Neuronal stem cell (in vitro differentiated cells): Measurements from ENCODE around the gene KRTAP19-5. TPM values are rescaled to one million over a fixed set of nuclear protein-coding genes. Genes with fewer than 3 reads are reported as not detected.

Experiments used
- DNase-seq: peaks from one replicate; pipeline ENCODE4 v3.0.0-alpha.2; 2013; ENCODE audit warnings: low spot score
- H2AFZ ChIP-seq: one replicate; pipeline ENCODE4 v1.6.1; 2013; ENCODE audit warnings: mild to moderate bottlenecking, low read length, inconsistent platforms
- H2AK5ac ChIP-seq: 2 replicates; pipeline ENCODE4 v1.6.1; 2013; ENCODE audit warnings: low read depth, mild to moderate bottlenecking, inconsistent platforms, low read length, moderate library complexity, mixed read lengths
- H2BK120ac ChIP-seq: 2 replicates; pipeline ENCODE4 v1.6.1; 2013; ENCODE audit warnings: low read depth, mild to moderate bottlenecking, inconsistent platforms, low read length, moderate library complexity, mixed read lengths
- H2BK12ac ChIP-seq: one replicate; pipeline ENCODE4 v1.6.1; 2013; ENCODE audit warnings: low read length, inconsistent platforms
- H2BK15ac ChIP-seq: 2 replicates; pipeline ENCODE4 v1.6.1; 2013; ENCODE audit warnings: mild to moderate bottlenecking, low read length, inconsistent platforms, mixed read lengths
- H2BK5ac ChIP-seq: one replicate; pipeline ENCODE4 v1.6.1; 2013; ENCODE audit warnings: inconsistent platforms, mild to moderate bottlenecking, low read length, moderate library complexity
- H3K14ac ChIP-seq: one replicate; pipeline ENCODE4 v1.6.1; 2013; ENCODE audit warnings: low read length, inconsistent platforms
- H3K18ac ChIP-seq: 2 replicates; pipeline ENCODE4 v1.6.1; 2013; ENCODE audit warnings: low read length, inconsistent platforms
- H3K23ac ChIP-seq: 2 replicates; pipeline ENCODE4 v1.6.1; 2013; ENCODE audit warnings: low read depth, mild to moderate bottlenecking, mixed read lengths, low read length, inconsistent platforms; ENCODE audit not compliant: poor library complexity
- H3K27ac ChIP-seq: replicated peaks from 3 replicates; pipeline ENCODE4 v1.5.1; 2013; ENCODE audit warnings: low read length, inconsistent platforms
- H3K27me3 ChIP-seq, 3 experiments: 2 replicates each; pipeline ENCODE4 v1.6.1; 2013; ENCODE audit warnings: low read length in 3 of 3, mild to moderate bottlenecking in 2 of 3, inconsistent platforms in 1 of 3, low read depth in 1 of 3, mixed read lengths in 1 of 3, moderate library complexity in 1 of 3; ENCODE audit not compliant: control insufficient read depth in 3 of 3, insufficient read depth in 3 of 3
- H3K36me3 ChIP-seq, 2 donors: replicated peaks in 1 of 2; 2 replicates each; pipeline ENCODE4 v1.6.1; 2013; ENCODE audit warnings: low read length in 2 of 2; ENCODE audit not compliant: control insufficient read depth in 2 of 2, insufficient read depth in 2 of 2
- H3K4ac ChIP-seq: 2 replicates; pipeline ENCODE4 v1.6.1; 2013; ENCODE audit warnings: inconsistent platforms, mild to moderate bottlenecking, low read length, moderate library complexity
- H3K4me1 ChIP-seq, 2 donors: 1 replicate in 1 of 2; 2 replicates in 1 of 2; pipeline ENCODE4 v1.6.1; 2013; ENCODE audit warnings: low read length in 2 of 2, low read depth in 1 of 2; ENCODE audit not compliant: control insufficient read depth in 2 of 2, insufficient read depth in 1 of 2
- H3K4me2 ChIP-seq: one replicate; pipeline ENCODE4 v1.6.1; 2013; ENCODE audit warnings: mild to moderate bottlenecking, low read length, inconsistent platforms; ENCODE audit not compliant: insufficient read depth, poor library complexity, severe bottlenecking
- H3K4me3 ChIP-seq, 2 donors: 2 replicates each; pipeline ENCODE4 v1.5.1; 2013; ENCODE audit warnings: low read length in 2 of 2, mild to moderate bottlenecking in 2 of 2, inconsistent platforms in 1 of 2, moderate library complexity in 1 of 2
- H3K79me1 ChIP-seq: one replicate; pipeline ENCODE4 v1.6.1; 2013; ENCODE audit warnings: low read depth, mild to moderate bottlenecking, inconsistent platforms, low read length, moderate library complexity
- H3K9ac ChIP-seq: one replicate; pipeline ENCODE4 v1.6.1; 2013; ENCODE audit warnings: mild to moderate bottlenecking, low read depth, low read length, inconsistent platforms; ENCODE audit not compliant: poor library complexity
- H3K9me3 ChIP-seq, 2 donors: replicated peaks in 1 of 2; 2 replicates each; pipeline versions ENCODE3 to v1.6.1; 2013; ENCODE audit warnings: low read length in 2 of 2, mild to moderate bottlenecking in 2 of 2, inconsistent platforms in 1 of 2, low read depth in 1 of 2, mixed read lengths in 1 of 2, moderate library complexity in 1 of 2; ENCODE audit not compliant: control insufficient read depth in 2 of 2, insufficient read depth in 1 of 2
- H4K8ac ChIP-seq: one replicate; pipeline ENCODE4 v1.6.1; 2013; ENCODE audit warnings: low read depth, mild to moderate bottlenecking, inconsistent platforms, low read length, moderate library complexity
- H4K91ac ChIP-seq: one replicate; pipeline ENCODE4 v1.6.1; 2013; ENCODE audit warnings: low read length, low read depth, mild to moderate bottlenecking, inconsistent platforms; ENCODE audit not compliant: poor library complexity
- WGBS, 2 donors: extraction: QIAGEN DNeasy Blood & Tissue Kit; methylation state at CpG; one replicate each; pipeline ENCODE4 v1.1.7; 2013; ENCODE audit warnings: missing lambda C conversion rate in 2 of 2, mixed read lengths in 1 of 2; ENCODE audit not compliant: insufficient read length in 2 of 2, insufficient replicate concordance in 1 of 2; ENCODE audit errors: extremely low coverage in 2 of 2; 5-methylcytosine and 5-hydroxymethylcytosine counted together
- polyA plus RNA-seq, 2 experiments: library from polyadenylated mRNA; stranded (reverse); fragments of 200-250 nt; gene quantifications; one replicate each; pipeline ENCODE4 v1.2.3, GENCODE V29; 2013

Gene KRTAP19-5
- polyA plus RNA-seq (2013, experiment 1 of 2) = not detected
- not detected for polyA plus RNA-seq (2013, experiment 2 of 2)

GRCh38 chr21:30502041-30502440, at the start of gene KRTAP19-5:
Gene KRTAP19-5, minus strand, starts transcription at chr21:30502141. Its CDS starts 51 bp downstream, at chr21:30502090.
- no CpG with 5 or more reads among the region's 6 CpGs for WGBS, 2 donors
- no peak within 1 kb of the TSS for H2BK5ac ChIP-seq

GRCh38 chr21:30541764-30542163, 39.8 kb upstream of the KRTAP19-5 start, which contains the start of gene KRTAP19-6:
Gene KRTAP19-6, minus strand, starts transcription at chr21:30541864. Its CDS starts 31 bp downstream, at chr21:30541833.
- no peak within 1 kb of the TSS for H3K27ac ChIP-seq
- H2BK12ac ChIP-seq = no peak within 1 kb of the TSS
- no peak within 1 kb of the TSS for H4K8ac ChIP-seq
- no peaks in the 10 kb centered on the region for H3K4me1 ChIP-seq
- H2BK15ac ChIP-seq = no peak within 1 kb of the TSS
- no peak within 1 kb of the TSS for H3K4me2 ChIP-seq
- no peak within 1 kb of the TSS for H4K91ac ChIP-seq
- no peaks in the 10 kb centered on the region for H3K9me3 ChIP-seq
- H3K9ac ChIP-seq = no peak within 1 kb of the TSS
- no peak within 1 kb of the TSS for H3K18ac ChIP-seq
- no peaks in the 10 kb centered on the region for H3K27me3 ChIP-seq
- H3K14ac ChIP-seq = no peak within 1 kb of the TSS
- H3K4me3 ChIP-seq = no peak within 1 kb of the TSS
- H2BK5ac ChIP-seq = no peak within 1 kb of the TSS
- DNase-seq = no peak
- no peak within 1 kb of the TSS for H3K23ac ChIP-seq
- H3K79me1 ChIP-seq = no peaks in the 10 kb centered on the region
- H2AFZ ChIP-seq = no peak within 1 kb of the TSS
- H3K36me3 ChIP-seq = no peaks in the 10 kb centered on the region
- H2AK5ac ChIP-seq = no peak within 1 kb of the TSS
- no CpG with 5 or more reads among the region's 1 CpG for WGBS, 2 donors
- no peak within 1 kb of the TSS for H2BK120ac ChIP-seq
- no peak within 1 kb of the TSS for H3K4ac ChIP-seq

More at GRCh38 chr21:30502041-30502440, at the start of gene KRTAP19-5:
- Histone ChIP-seq H3K79me1 (no peaks in the 10 kb centered on the region), H3K18ac (peak within 1 kb of the TSS; percentile 20), H3K36me3 (no peaks in the 10 kb centered on the region), H2AFZ (no peak within 1 kb of the TSS), H4K91ac (no peak within 1 kb of the TSS), H2BK15ac (no peak within 1 kb of the TSS), H3K23ac (no peak within 1 kb of the TSS), H3K27ac (no peak within 1 kb of the TSS), H2BK120ac (no peak within 1 kb of the TSS), H3K9me3 (no peaks in the 10 kb centered on the region), H2BK12ac (no peak within 1 kb of the TSS), H3K9ac (no peak within 1 kb of the TSS), H3K27me3 (no peaks in the 10 kb centered on the region), H2AK5ac (no peak within 1 kb of the TSS), H3K4ac (no peak within 1 kb of the TSS), H3K4me1 (no peaks in the 10 kb centered on the region), H4K8ac (no peak within 1 kb of the TSS), H3K4me3 (no peak within 1 kb of the TSS), H3K4me2 (no peak within 1 kb of the TSS), H3K14ac (no peak within 1 kb of the TSS)
- DNase-seq = no peak

- Histone ChIP-seq H2BK120ac (no peak overlapping the region), H3K9me3 (no peaks in the 10 kb centered on the region), H3K4me1 (no peaks in the 10 kb centered on the region), H3K36me3 (no peaks in the 10 kb centered on the region), H3K4ac (no peak overlapping the region), H3K4me2 (no peak overlapping the region), H3K4me3 (no peak overlapping the region), H3K79me1 (no peaks in the 10 kb centered on the region), H4K91ac (no peak overlapping the region), H3K18ac (no peak overlapping the region), H3K23ac (no peak overlapping the region), H2AK5ac (no peak overlapping the region), H2BK15ac (no peak overlapping the region), H3K27ac (no peak overlapping the region), H4K8ac (no peak overlapping the region), H3K27me3 (no peaks in the 10 kb centered on the region), H2BK5ac (no peak overlapping the region), H2AFZ (no peak overlapping the region), H3K14ac (no peak overlapping the region), H3K9ac (no peak overlapping the region), H2BK12ac (no peak overlapping the region)
- WGBS, 2 donors = no CpG with 5 or more reads among the region's 1 CpG
- DNase-seq = no peak
Measured at GRCh38 chr21:30518876-30519275, 16.9 kb upstream of the KRTAP19-5 start.

- no CpG with 5 or more reads among the region's 1 CpG for WGBS, 2 donors
- H2AFZ ChIP-seq = no peak overlapping the region
- H2BK120ac ChIP-seq = no peak overlapping the region
- DNase-seq = no peak
- H3K14ac ChIP-seq = no peak overlapping the region
- no peak overlapping the region for H4K91ac ChIP-seq
- no peaks in the 10 kb centered on the region for H3K36me3 ChIP-seq
- H2AK5ac ChIP-seq = no peak overlapping the region
- H2BK12ac ChIP-seq = no peak overlapping the region
- H3K18ac ChIP-seq = no peak overlapping the region
- H3K79me1 ChIP-seq = no peaks in the 10 kb centered on the region
- H3K27ac ChIP-seq = no peak overlapping the region
- H3K27me3 ChIP-seq = no peaks in the 10 kb centered on the region
- H3K4ac ChIP-seq = no peak overlapping the region
- no peak overlapping the region for H3K4me2 ChIP-seq
- no peak overlapping the region for H4K8ac ChIP-seq
- H3K4me3 ChIP-seq = no peak overlapping the region
- H3K4me1 ChIP-seq = no peaks in the 10 kb centered on the region
- H2BK15ac ChIP-seq = no peak overlapping the region
- no peak overlapping the region for H3K9ac ChIP-seq
- H3K9me3 ChIP-seq = no peaks in the 10 kb centered on the region
- no peak overlapping the region for H2BK5ac ChIP-seq
- H3K23ac ChIP-seq = no peak overlapping the region
Measured at GRCh38 chr21:30515681-30516080, 13.7 kb upstream of the KRTAP19-5 start.
